ENCODE data around the gene CPTP. TPM values are rescaled to one million over a fixed set of nuclear protein-coding genes. Genes with fewer than 3 reads are reported as not detected.
A peak's percentile ranks its signal among the peaks of the same experiment; 100 is the strongest.

CPTP gene
- total and polyA plus RNA-seq, 2 of the 13 experiments (the other 11 are each of a cell fraction or from before 2014, with no cell fraction given), result 5.5 to 9.3 TPM

- TF ChIP-seq, protein P1, sequence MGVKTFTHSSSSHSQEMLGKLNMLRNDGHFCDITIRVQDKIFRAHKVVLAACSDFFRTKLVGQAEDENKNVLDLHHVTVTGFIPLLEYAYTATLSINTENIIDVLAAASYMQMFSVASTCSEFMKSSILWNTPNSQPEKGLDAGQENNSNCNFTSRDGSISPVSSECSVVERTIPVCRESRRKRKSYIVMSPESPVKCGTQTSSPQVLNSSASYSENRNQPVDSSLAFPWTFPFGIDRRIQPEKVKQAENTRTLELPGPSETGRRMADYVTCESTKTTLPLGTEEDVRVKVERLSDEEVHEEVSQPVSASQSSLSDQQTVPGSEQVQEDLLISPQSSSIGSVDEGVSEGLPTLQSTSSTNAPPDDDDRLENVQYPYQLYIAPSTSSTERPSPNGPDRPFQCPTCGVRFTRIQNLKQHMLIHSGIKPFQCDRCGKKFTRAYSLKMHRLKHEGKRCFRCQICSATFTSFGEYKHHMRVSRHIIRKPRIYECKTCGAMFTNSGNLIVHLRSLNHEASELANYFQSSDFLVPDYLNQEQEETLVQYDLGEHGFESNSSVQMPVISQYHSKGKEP (CRISPR knock-in tag; IDR thresholded peaks at IDR 0.05), result no peak
- TF ChIP-seq MEIS1 (CRISPR knock-in tag; IDR thresholded peaks at IDR 0.05; ENCODE audit: borderline replicate concordance) (no peak), HDAC6 (IDR thresholded peaks at IDR 0.05; ENCODE audit: low read depth, low read length) (no peak), FOXK1 (CRISPR knock-in tag; IDR thresholded peaks at IDR 0.05; ENCODE audit: borderline replicate concordance, low read depth) (no peak), MZF1 (CRISPR knock-in tag; IDR thresholded peaks at IDR 0.05; ENCODE audit: borderline replicate concordance) (no peak), PAWR (CRISPR knock-in tag; IDR thresholded peaks at IDR 0.05; ENCODE audit: borderline replicate concordance) (no peak), BORCS8-MEF2B (CRISPR knock-in tag; IDR thresholded peaks at IDR 0.05) (no peak; the same call in 1 of the 2 replicates), THYN1 (CRISPR knock-in tag; IDR thresholded peaks at IDR 0.05; ENCODE audit: borderline replicate concordance, low read depth) (no peak), ZNF772 (CRISPR knock-in tag; IDR thresholded peaks at IDR 0.05) (no peak), TFAP4 (IDR thresholded peaks at IDR 0.05; ENCODE audit: borderline replicate concordance, low read depth) (no peak), ZNF383 (CRISPR knock-in tag; IDR thresholded peaks at IDR 0.05; ENCODE audit: borderline replicate concordance) (peak; percentile 92; the same call in 1 of the 2 replicates)
- TF ChIP-seq, protein P2, sequence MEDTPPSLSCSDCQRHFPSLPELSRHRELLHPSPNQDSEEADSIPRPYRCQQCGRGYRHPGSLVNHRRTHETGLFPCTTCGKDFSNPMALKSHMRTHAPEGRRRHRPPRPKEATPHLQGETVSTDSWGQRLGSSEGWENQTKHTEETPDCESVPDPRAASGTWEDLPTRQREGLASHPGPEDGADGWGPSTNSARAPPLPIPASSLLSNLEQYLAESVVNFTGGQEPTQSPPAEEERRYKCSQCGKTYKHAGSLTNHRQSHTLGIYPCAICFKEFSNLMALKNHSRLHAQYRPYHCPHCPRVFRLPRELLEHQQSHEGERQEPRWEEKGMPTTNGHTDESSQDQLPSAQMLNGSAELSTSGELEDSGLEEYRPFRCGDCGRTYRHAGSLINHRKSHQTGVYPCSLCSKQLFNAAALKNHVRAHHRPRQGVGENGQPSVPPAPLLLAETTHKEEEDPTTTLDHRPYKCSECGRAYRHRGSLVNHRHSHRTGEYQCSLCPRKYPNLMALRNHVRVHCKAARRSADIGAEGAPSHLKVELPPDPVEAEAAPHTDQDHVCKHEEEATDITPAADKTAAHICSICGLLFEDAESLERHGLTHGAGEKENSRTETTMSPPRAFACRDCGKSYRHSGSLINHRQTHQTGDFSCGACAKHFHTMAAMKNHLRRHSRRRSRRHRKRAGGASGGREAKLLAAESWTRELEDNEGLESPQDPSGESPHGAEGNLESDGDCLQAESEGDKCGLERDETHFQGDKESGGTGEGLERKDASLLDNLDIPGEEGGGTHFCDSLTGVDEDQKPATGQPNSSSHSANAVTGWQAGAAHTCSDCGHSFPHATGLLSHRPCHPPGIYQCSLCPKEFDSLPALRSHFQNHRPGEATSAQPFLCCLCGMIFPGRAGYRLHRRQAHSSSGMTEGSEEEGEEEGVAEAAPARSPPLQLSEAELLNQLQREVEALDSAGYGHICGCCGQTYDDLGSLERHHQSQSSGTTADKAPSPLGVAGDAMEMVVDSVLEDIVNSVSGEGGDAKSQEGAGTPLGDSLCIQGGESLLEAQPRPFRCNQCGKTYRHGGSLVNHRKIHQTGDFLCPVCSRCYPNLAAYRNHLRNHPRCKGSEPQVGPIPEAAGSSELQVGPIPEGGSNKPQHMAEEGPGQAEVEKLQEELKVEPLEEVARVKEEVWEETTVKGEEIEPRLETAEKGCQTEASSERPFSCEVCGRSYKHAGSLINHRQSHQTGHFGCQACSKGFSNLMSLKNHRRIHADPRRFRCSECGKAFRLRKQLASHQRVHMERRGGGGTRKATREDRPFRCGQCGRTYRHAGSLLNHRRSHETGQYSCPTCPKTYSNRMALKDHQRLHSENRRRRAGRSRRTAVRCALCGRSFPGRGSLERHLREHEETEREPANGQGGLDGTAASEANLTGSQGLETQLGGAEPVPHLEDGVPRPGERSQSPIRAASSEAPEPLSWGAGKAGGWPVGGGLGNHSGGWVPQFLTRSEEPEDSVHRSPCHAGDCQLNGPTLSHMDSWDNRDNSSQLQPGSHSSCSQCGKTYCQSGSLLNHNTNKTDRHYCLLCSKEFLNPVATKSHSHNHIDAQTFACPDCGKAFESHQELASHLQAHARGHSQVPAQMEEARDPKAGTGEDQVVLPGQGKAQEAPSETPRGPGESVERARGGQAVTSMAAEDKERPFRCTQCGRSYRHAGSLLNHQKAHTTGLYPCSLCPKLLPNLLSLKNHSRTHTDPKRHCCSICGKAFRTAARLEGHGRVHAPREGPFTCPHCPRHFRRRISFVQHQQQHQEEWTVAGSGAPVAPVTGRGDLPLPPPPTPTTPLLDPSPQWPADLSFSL (CRISPR knock-in tag; IDR thresholded peaks at IDR 0.05), result no peak
- TF ChIP-seq, protein P3, sequence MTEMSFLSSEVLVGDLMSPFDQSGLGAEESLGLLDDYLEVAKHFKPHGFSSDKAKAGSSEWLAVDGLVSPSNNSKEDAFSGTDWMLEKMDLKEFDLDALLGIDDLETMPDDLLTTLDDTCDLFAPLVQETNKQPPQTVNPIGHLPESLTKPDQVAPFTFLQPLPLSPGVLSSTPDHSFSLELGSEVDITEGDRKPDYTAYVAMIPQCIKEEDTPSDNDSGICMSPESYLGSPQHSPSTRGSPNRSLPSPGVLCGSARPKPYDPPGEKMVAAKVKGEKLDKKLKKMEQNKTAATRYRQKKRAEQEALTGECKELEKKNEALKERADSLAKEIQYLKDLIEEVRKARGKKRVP (CRISPR knock-in tag; IDR thresholded peaks at IDR 0.05), result no peak
- TF ChIP-seq, protein P4, sequence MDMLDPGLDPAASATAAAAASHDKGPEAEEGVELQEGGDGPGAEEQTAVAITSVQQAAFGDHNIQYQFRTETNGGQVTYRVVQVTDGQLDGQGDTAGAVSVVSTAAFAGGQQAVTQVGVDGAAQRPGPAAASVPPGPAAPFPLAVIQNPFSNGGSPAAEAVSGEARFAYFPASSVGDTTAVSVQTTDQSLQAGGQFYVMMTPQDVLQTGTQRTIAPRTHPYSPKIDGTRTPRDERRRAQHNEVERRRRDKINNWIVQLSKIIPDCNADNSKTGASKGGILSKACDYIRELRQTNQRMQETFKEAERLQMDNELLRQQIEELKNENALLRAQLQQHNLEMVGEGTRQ (IDR thresholded peaks at IDR 0.05; ENCODE audit: low read depth, low read length), result peak; percentile 83
- TF ChIP-seq, protein P4 (CRISPR knock-in tag; IDR thresholded peaks at IDR 0.05; ENCODE audit: borderline replicate concordance), result peak; percentile 93; the same call in 1 of the 2 replicates
Measured at GRCh38 chr1:1304331-1305299, 20.0 kb upstream of the CPTP start (continued).
